ENCODE measurements around the gene CRYGS. TPM values are rescaled to one million over a fixed set of nuclear protein-coding genes. Genes with fewer than 3 reads are reported as not detected.

CRYGS gene
- total RNA-seq, 4 donors from 2014 or later: 0.77 to 6.2 (median 2.4) TPM; not detected in 1

DNA sequence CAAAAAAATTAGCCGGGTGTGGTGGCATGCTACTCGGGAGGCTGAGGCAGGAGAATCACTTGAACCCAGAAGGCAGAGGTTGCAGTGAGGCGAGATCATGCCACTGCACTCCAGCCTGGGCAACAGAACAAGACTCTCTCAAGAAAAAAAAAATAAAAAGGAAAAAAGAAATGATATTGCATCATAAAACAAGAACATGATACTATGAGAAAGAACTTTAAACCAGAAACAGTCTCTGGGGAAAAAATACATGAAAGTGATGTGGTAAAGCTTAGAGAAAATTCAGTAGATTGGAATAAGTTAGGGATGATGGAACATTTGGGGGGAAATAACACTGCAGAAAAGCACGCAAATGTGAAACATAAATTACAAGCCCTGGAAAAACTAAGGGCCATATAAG lies 54.7 kb downstream of the CRYGS start:
- no peak for TF ChIP-seq POLR2A (IDR thresholded peaks at IDR 0.05)
- TF ChIP-seq, protein P1, sequence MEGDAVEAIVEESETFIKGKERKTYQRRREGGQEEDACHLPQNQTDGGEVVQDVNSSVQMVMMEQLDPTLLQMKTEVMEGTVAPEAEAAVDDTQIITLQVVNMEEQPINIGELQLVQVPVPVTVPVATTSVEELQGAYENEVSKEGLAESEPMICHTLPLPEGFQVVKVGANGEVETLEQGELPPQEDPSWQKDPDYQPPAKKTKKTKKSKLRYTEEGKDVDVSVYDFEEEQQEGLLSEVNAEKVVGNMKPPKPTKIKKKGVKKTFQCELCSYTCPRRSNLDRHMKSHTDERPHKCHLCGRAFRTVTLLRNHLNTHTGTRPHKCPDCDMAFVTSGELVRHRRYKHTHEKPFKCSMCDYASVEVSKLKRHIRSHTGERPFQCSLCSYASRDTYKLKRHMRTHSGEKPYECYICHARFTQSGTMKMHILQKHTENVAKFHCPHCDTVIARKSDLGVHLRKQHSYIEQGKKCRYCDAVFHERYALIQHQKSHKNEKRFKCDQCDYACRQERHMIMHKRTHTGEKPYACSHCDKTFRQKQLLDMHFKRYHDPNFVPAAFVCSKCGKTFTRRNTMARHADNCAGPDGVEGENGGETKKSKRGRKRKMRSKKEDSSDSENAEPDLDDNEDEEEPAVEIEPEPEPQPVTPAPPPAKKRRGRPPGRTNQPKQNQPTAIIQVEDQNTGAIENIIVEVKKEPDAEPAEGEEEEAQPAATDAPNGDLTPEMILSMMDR (IDR thresholded peaks at IDR 0.05): no peak
- no peak for DNase-seq
- intact Hi-C loops (cut with DNase I; ENCODE audit: low total_unique reads): no loop called here

More for the DNA sequence above, 54.7 kb downstream of the CRYGS start:
- Histone ChIP-seq H3K4me1 (no peaks in the 10 kb centered on the region), H3K36me3 (no peaks in the 10 kb centered on the region), H3K9me3 (no peaks in the 10 kb centered on the region), H3K4me3 (no peak overlapping the region), H3K27me3 (no peaks in the 10 kb centered on the region), H3K27ac (no peak overlapping the region)

Other genes starting within 250 kb of the CRYGS start
- gene DGKG, start 182.1 kb downstream of the CRYGS start, total RNA-seq: 10 to 100 TPM in 2 of 4 donors, 1 to 10 TPM in 2; 1.9 to 10.8 (median 6.7) TPM
- gene TBCCD1, start 23.0 kb upstream of the CRYGS start, total RNA-seq: 10 to 100 TPM in 3 of 4 donors, 1 to 10 TPM in 1; 3.8 to 31.7 (median 15.1) TPM
- gene DNAJB11, start 26.3 kb upstream of the CRYGS start, total RNA-seq: 10 to 100 TPM; 26.2 to 68.8 (median 40.0) TPM
- gene AHSG, start 68.7 kb upstream of the CRYGS start, total RNA-seq: not detected
- gene FETUB, start 96.0 kb upstream of the CRYGS start, total RNA-seq: not detected
- not detected for gene HRG, start 121.6 kb upstream of the CRYGS start, total RNA-seq
- not detected for gene KNG1, start 173.0 kb upstream of the CRYGS start, total RNA-seq
- 1,000 to 10,000 TPM in 1 of 4 donors, 100 to 1,000 TPM in 3; 429 to 1,121 (median 514) TPM for gene EIF4A2, start 239.2 kb upstream of the CRYGS start, total RNA-seq

Data from uterus (tissue), 4 donors.